ENCODE measurements around the gene PPM1E. TPM values are rescaled to one million over a fixed set of nuclear protein-coding genes. Genes with fewer than 3 reads are reported as not detected.
A peak's percentile ranks its signal among the peaks of the same experiment; 100 is the strongest.

Gene PPM1E
- total RNA-seq, 1 donor from 2014 or later: 1.7 TPM

DNA sequence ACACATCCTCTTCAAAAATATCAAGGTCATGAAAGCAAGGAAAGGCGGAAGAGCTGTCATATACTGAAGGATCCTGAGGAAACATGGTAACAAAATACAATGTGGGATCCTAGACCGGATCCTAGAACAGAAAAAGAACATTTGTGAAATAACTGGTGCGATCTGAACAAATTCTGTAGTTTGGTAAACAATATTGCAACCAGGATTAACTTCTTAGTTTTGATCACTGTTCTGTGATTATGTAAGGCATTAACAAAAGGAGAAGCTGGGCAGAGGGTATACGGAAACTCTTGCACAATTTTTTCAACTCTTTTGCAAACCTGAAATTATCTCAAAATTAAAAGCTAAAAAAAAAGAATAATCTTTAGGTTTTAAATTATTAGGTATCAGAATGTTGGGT, 241.3 kb downstream of the PPM1E start:
- no peak overlapping the region for H3K4me3 Mint-ChIP-seq (ENCODE audit: unreplicated experiment)
- H3K36me3 Mint-ChIP-seq (ENCODE audit: unreplicated experiment): peaks cover 31% of the 10 kb centered on the region
- no peak for DNase-seq (ENCODE audit: extremely low spot score, unreplicated experiment)
- no peak overlapping the region for H3K27ac Mint-ChIP-seq (ENCODE audit: unreplicated experiment)
- H3K9me3 Mint-ChIP-seq (ENCODE audit: unreplicated experiment): peaks cover 5% of the 10 kb centered on the region
- TF ChIP-seq, protein P1, sequence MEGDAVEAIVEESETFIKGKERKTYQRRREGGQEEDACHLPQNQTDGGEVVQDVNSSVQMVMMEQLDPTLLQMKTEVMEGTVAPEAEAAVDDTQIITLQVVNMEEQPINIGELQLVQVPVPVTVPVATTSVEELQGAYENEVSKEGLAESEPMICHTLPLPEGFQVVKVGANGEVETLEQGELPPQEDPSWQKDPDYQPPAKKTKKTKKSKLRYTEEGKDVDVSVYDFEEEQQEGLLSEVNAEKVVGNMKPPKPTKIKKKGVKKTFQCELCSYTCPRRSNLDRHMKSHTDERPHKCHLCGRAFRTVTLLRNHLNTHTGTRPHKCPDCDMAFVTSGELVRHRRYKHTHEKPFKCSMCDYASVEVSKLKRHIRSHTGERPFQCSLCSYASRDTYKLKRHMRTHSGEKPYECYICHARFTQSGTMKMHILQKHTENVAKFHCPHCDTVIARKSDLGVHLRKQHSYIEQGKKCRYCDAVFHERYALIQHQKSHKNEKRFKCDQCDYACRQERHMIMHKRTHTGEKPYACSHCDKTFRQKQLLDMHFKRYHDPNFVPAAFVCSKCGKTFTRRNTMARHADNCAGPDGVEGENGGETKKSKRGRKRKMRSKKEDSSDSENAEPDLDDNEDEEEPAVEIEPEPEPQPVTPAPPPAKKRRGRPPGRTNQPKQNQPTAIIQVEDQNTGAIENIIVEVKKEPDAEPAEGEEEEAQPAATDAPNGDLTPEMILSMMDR (IDR thresholded peaks at IDR 0.05): no peak
- no peaks in the 10 kb centered on the region for H3K27me3 Mint-ChIP-seq (ENCODE audit: unreplicated experiment)
- peaks cover 52% of the 10 kb centered on the region for H3K4me1 Mint-ChIP-seq (ENCODE audit: unreplicated experiment)

DNA sequence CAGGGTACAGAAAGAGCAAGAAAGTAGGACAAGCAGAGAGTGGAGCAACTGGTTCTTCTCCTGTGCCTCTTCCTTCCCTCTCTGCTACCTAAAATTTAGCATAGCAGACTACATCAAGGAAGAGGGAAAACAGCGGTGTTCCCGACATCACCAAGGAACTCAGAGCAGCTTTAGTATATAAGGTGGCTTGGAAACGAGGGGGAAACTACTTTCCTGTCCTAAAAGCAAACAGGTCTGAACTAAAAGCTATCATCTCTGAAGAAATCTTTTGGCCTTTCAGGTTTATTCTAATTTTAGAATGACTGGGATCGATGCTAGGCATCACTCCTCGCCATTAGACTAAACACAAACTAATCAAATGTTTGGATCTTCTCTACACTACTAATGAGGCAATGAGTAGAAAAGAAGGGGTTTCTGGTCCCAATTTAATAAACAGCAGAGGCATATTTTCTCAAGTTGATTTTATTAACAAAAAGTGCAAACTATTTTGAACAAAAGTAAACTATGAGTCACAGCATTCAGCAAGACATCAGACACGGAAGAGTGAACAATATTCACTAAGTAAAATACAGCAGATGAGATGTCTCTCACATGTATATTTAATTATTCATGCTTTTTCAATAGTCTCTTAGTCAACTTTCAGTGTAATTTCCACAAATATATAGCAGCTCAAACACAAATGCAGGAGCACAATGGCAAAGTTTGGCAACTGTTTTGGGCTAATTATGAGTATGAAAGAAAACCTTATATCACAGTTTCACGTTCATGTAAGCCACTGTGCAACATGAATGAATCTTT, 242.3 kb downstream of the PPM1E start:
- Mint-ChIP-seq H3K9me3 (ENCODE audit: unreplicated experiment) (peaks cover 4% of the 10 kb centered on the region), H3K27me3 (ENCODE audit: unreplicated experiment) (no peaks in the 10 kb centered on the region), H3K4me3 (ENCODE audit: unreplicated experiment) (no peak overlapping the region), H3K27ac (ENCODE audit: unreplicated experiment) (peak overlapping the region; percentile 54), H3K36me3 (ENCODE audit: unreplicated experiment) (peaks cover 31% of the 10 kb centered on the region), H3K4me1 (ENCODE audit: unreplicated experiment) (peaks cover 55% of the 10 kb centered on the region)
- TF ChIP-seq, protein P1 (IDR thresholded peaks at IDR 0.05): no peak
- no peak for DNase-seq (ENCODE audit: extremely low spot score, unreplicated experiment)

DNA sequence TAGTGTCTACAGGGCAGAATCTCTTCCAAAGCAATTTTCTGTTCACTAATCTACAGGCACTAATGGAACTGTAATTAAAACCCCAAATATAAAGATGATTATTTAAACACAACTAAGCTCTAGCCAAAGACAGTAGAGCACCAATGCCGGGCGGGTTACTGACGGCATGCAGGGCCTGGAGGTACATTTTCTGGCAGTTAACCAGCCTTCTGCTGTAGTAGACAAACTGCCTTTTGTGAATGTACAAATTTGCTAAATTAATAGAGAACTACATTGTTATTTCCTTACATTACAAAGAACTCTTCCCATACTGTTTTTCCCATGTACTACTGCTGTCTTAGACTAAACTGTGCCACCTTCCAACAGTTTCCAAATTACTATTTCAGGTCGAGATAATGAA, 243.2 kb downstream of the PPM1E start:
- Mint-ChIP-seq H3K36me3 (ENCODE audit: unreplicated experiment) (peaks cover 27% of the 10 kb centered on the region), H3K9me3 (ENCODE audit: unreplicated experiment) (no peaks in the 10 kb centered on the region), H3K4me3 (ENCODE audit: unreplicated experiment) (no peak overlapping the region), H3K4me1 (ENCODE audit: unreplicated experiment) (peaks cover 52% of the 10 kb centered on the region), H3K27me3 (ENCODE audit: unreplicated experiment) (no peaks in the 10 kb centered on the region), H3K27ac (ENCODE audit: unreplicated experiment) (peak overlapping the region; percentile 54)
- TF ChIP-seq, protein P1 (IDR thresholded peaks at IDR 0.05): no peak
- no peak for DNase-seq (ENCODE audit: extremely low spot score, unreplicated experiment)

DNA sequence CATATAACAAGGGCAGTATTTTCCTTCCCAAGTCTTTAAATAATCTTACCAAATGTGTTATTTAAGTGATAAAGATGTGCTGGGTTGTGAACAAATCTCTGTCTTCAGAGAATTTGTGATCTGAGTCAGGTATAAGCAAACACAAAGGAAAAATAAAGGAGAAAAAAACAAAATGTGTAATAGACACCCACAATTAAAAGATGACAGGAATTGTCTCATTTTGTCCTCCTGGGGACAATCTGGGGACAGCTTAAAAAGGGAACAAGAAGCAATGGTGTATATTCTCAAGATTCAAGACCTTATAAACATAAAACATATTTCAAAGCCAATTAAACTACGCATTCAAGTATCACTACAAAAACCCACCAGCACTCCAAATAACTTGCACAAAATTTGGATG, 243.8 kb downstream of the PPM1E start:
- Mint-ChIP-seq H3K4me1 (ENCODE audit: unreplicated experiment) (peaks cover 52% of the 10 kb centered on the region), H3K4me3 (ENCODE audit: unreplicated experiment) (no peak overlapping the region), H3K36me3 (ENCODE audit: unreplicated experiment) (peaks cover 27% of the 10 kb centered on the region), H3K27me3 (ENCODE audit: unreplicated experiment) (no peaks in the 10 kb centered on the region), H3K9me3 (ENCODE audit: unreplicated experiment) (no peaks in the 10 kb centered on the region), H3K27ac (ENCODE audit: unreplicated experiment) (no peak overlapping the region)
- DNase-seq (ENCODE audit: extremely low spot score, unreplicated experiment): no peak
- TF ChIP-seq, protein P1 (IDR thresholded peaks at IDR 0.05): no peak

DNA sequence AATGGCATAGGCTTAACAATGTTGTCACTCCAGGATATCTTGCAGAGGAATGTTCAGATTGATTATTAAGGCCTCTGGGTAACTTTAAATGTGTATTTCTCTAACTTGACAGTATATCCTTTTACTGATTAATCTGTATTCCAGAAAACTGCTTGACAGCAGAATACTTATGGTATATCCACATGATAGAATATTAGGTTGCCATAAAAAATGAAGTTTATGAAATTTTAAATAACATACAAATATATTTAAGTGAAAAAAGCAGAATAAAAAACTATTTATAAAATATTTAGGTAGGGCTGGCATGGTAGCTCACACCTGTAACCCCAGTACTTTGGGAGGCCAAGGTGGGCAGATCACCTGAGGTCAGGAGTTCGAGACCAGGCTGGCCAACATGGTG, 244.4 kb downstream of the PPM1E start:
- H3K36me3 Mint-ChIP-seq (ENCODE audit: unreplicated experiment): peaks cover 27% of the 10 kb centered on the region
- no peak overlapping the region for H3K4me3 Mint-ChIP-seq (ENCODE audit: unreplicated experiment)
- H3K9me3 Mint-ChIP-seq (ENCODE audit: unreplicated experiment): no peaks in the 10 kb centered on the region
- TF ChIP-seq, protein P1 (IDR thresholded peaks at IDR 0.05): no peak
- no peaks in the 10 kb centered on the region for H3K27me3 Mint-ChIP-seq (ENCODE audit: unreplicated experiment)
- peaks cover 55% of the 10 kb centered on the region for H3K4me1 Mint-ChIP-seq (ENCODE audit: unreplicated experiment)
- no peak overlapping the region for H3K27ac Mint-ChIP-seq (ENCODE audit: unreplicated experiment)
- DNase-seq (ENCODE audit: extremely low spot score, unreplicated experiment): no peak

Data from osteocyte (in vitro differentiated cells).